HCT116 (cell line): ENCODE data around the gene IFRD2. TPM values are rescaled to one million over a fixed set of nuclear protein-coding genes. Genes with fewer than 3 reads are reported as not detected.

Experiments used
- ATAC-seq: fragments of 200-7000 bp; cut with Tn5 transposase; 2 replicates; pipeline ENCODE4 v1.9.1; 2020; ENCODE audit warnings: mild to moderate bottlenecking, moderate library complexity
- BruUV-seq: library from RNA; stranded (reverse); fragments of 400-500 nt; replicated peaks from 2 replicates; lab custom pipeline; 2021; lab: Mats Ljungman, UMichigan
- CTCF ChIA-PET: fragments of 300-600 bp; sonication (Branson Sonifier 250); formaldehyde crosslinking; loops from one replicate; lab custom pipeline; 2021; ENCODE audit warnings: antibody characterized with exemption; lab: Charles Lee
- POLR2A ChIA-PET: fragments of 300-600, 350-600 bp; sonication (Branson Sonifier 250); formaldehyde crosslinking; loops from one replicate; lab custom pipeline; 2021; ENCODE audit warnings: antibody characterized with exemption; lab: Charles Lee
- RAD21 ChIA-PET, 2 experiments: fragments of 300-600 bp; sonication (Branson Sonifier 250); formaldehyde crosslinking; loops; one replicate each; lab custom pipeline; 2023; ENCODE audit warnings: low total read pairs in 2 of 2; ENCODE audit not compliant: uncharacterized antibody in 2 of 2, unreplicated experiment in 2 of 2, low non-redundant PET in 1 of 2; lab: Charles Lee
- DNase-seq: peaks from one replicate; pipeline ENCODE4 v3.0.0-alpha.2; 2010; ENCODE audit warnings: low read depth, low spot score
- H2AFZ ChIP-seq: fragments of 200-600 bp; shearing (Covaris generic), sonication (generic); 2 replicates; pipeline ENCODE4 v1.6.1; 2017; ENCODE audit warnings: low read depth, mixed run types, mixed read lengths, antibody characterized with exemption, low read length; ENCODE audit not compliant: poor library complexity, severe bottlenecking
- H3K27ac ChIP-seq: 2 replicates; pipeline ENCODE4 v1.5.1; 2012; ENCODE audit warnings: low read depth, low read length
- H3K27me3 ChIP-seq: fragments of 200-600 bp; sonication (generic); 2 replicates; pipeline ENCODE4 v1.6.1; 2016; ENCODE audit warnings: mixed run types, low read length, mixed read lengths; ENCODE audit not compliant: insufficient read depth
- H3K36me3 ChIP-seq, 2 experiments: fragments of 200-500 bp in 1 of 2; fragments of 200-600 bp in 1 of 2; sonication (Bioruptor generic) in 1 of 2; sonication (generic) in 1 of 2; 2 replicates each; pipeline versions ENCODE4 v1.5.1 to v1.6.1; 2014 to 2016; ENCODE audit warnings: low read length in 2 of 2, inconsistent platforms in 1 of 2, mixed read lengths in 1 of 2, mixed run types in 1 of 2; ENCODE audit not compliant: insufficient read depth in 2 of 2, control insufficient read depth in 1 of 2
- H3K4me1 ChIP-seq, 2 experiments: fragments of 200-600 bp in 1 of 2; sonication (generic) in 1 of 2; 2 replicates each; pipeline versions ENCODE4 v1.5.1 to v1.6.1; 2012 to 2017; ENCODE audit warnings: low read length in 2 of 2, inconsistent platforms in 1 of 2, mild to moderate bottlenecking in 1 of 2, mixed read lengths in 1 of 2, mixed run types in 1 of 2, moderate library complexity in 1 of 2; ENCODE audit not compliant: insufficient read depth in 2 of 2, control insufficient read depth in 1 of 2
- H3K4me2 ChIP-seq: fragments of 200-600 bp; sonication (generic); 2 replicates; pipeline ENCODE4 v1.6.1; 2017; ENCODE audit warnings: mixed run types, low read length, mixed read lengths
- H3K4me3 ChIP-seq, 2 experiments: fragments of 200-600 bp in 1 of 2; sonication (generic) in 1 of 2; replicated peaks in 1 of 2; 2 replicates each; pipeline ENCODE4 v1.5.1; 2011 to 2016; ENCODE audit warnings: low read length in 2 of 2, control low read depth in 1 of 2, low read depth in 1 of 2, mild to moderate bottlenecking in 1 of 2, mixed read lengths in 1 of 2, mixed run types in 1 of 2
- H3K79me2 ChIP-seq: fragments of 200-600 bp; sonication (generic); 2 replicates; pipeline ENCODE4 v1.6.1; 2017; ENCODE audit warnings: mild to moderate bottlenecking, mixed run types, low read length, moderate library complexity, mixed read lengths; ENCODE audit not compliant: insufficient read depth
- H3K9ac ChIP-seq: fragments of 200-600 bp; sonication (generic); 2 replicates; pipeline ENCODE4 v1.6.1; 2016; ENCODE audit warnings: low read length, mixed read lengths
- H3K9me2 ChIP-seq: fragments of 200-600 bp; sonication (generic), shearing (Covaris generic); 2 replicates; pipeline ENCODE4 v1.6.1; 2017; ENCODE audit warnings: mixed run types, mild to moderate bottlenecking, moderate library complexity; ENCODE audit not compliant: insufficient read depth
- H3K9me3 ChIP-seq, 2 experiments: fragments of 200-500 bp in 1 of 2; fragments of 200-600 bp in 1 of 2; sonication (Bioruptor generic) in 1 of 2; sonication (generic) in 1 of 2; 2 replicates each; pipeline ENCODE4 v1.6.1; 2014 to 2017; ENCODE audit warnings: low read length in 2 of 2, mixed read lengths in 2 of 2, inconsistent platforms in 1 of 2, low read depth in 1 of 2, mild to moderate bottlenecking in 1 of 2, mixed run types in 1 of 2, moderate library complexity in 1 of 2; ENCODE audit not compliant: control insufficient read depth in 1 of 2, insufficient read depth in 1 of 2
- H4K20me1 ChIP-seq: fragments of 200-600 bp; sonication (generic), shearing (Covaris generic); 2 replicates; pipeline ENCODE4 v1.6.1; 2017; ENCODE audit warnings: mixed run types, mild to moderate bottlenecking, moderate library complexity; ENCODE audit not compliant: insufficient read depth
- CTCF ChIP-seq, 3 experiments: fragments of 200-600 bp in 1 of 3; sonication (generic) in 1 of 3; IDR thresholded peaks in 2 of 3; conservative IDR thresholded peaks in 1 of 3; 2 replicates each; pipeline ENCODE4 v1.5.1; 2012 to 2017; ENCODE audit warnings: low read depth in 2 of 3, low read length in 2 of 3, antibody characterized with exemption in 1 of 3, borderline replicate concordance in 1 of 3, control low read depth in 1 of 3, mild to moderate bottlenecking in 1 of 3, mixed read lengths in 1 of 3, mixed run types in 1 of 3, moderate library complexity in 1 of 3; ENCODE audit not compliant: insufficient read depth in 1 of 3
- JUND ChIP-seq: IDR thresholded peaks from 2 replicates; pipeline ENCODE4 v1.6.1; 2012
- POLR2A ChIP-seq: IDR thresholded peaks from 2 replicates; pipeline ENCODE4 v1.7.0; 2011; ENCODE audit warnings: borderline replicate concordance; ENCODE audit not compliant: insufficient read depth, insufficient read length; ENCODE audit errors: extremely low read depth
- POLR2AphosphoS5 ChIP-seq: IDR thresholded peaks from 2 replicates; pipeline ENCODE4 v1.6.1; 2011; ENCODE audit warnings: mild to moderate bottlenecking, low read depth, low read length, moderate library complexity
- RAD21 ChIP-seq: IDR thresholded peaks from 2 replicates; pipeline ENCODE4 v1.6.1; 2012; ENCODE audit warnings: low read depth, mild to moderate bottlenecking
- SRF ChIP-seq: IDR thresholded peaks from 2 replicates; pipeline ENCODE4 v1.6.1; 2012; ENCODE audit warnings: low read depth
- TCF7L2 ChIP-seq: IDR thresholded peaks from 2 replicates; pipeline ENCODE4 v1.7.0; 2011; ENCODE audit warnings: borderline replicate concordance, inconsistent platforms; ENCODE audit not compliant: insufficient read depth, insufficient read length; ENCODE audit errors: extremely low read depth
- ZBTB33 ChIP-seq: IDR thresholded peaks from 2 replicates; pipeline ENCODE4 v1.6.1; 2011; ENCODE audit warnings: mild to moderate bottlenecking, low read length, moderate library complexity; ENCODE audit not compliant: insufficient replicate concordance; ENCODE audit errors: extremely low read depth
- ZNF274 ChIP-seq: fragments of 200-500 bp; sonication (Bioruptor generic); IDR thresholded peaks from 2 replicates; pipeline ENCODE4 v1.6.1; 2014; ENCODE audit warnings: mild to moderate bottlenecking, low read depth, low read length, inconsistent platforms
- intact Hi-C: fragments of 100-400 bp; cut with micrococcal nuclease; formaldehyde crosslinking; loops from 2 replicates; pipeline ENCODE4 v1.10.0; 2022
- total RNA-seq: library from RNA; stranded (reverse); gene quantifications from one replicate; pipeline ENCODE4 v1.2.1, GENCODE V29; 2021; ENCODE audit not compliant: unreplicated experiment
- TF ChIP-seq, protein P1 (sequence below): IDR thresholded peaks from 2 replicates; pipeline ENCODE4 v1.6.1; 2012

IFRD2 gene
- total RNA-seq, 1 experiment from 2014 or later: 146 TPM

DNA sequence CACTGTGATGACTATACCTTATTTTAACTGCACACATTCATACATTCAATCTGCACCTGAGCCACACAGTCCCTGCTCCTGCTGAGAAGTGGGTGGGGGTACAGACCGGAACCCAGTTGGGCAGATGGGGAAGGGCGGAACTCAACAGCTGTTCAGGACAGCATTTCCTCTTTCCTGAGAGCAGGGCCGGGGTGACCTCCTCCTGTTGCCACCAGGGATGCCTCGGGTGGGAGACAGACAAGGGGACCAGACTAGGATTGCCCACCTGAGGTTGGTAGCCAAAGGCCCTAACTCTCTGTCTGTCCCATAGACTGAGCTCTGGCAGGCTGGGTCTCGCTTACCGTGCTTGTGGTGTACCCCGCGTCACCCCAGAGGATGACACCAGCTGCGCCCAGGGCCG, 26.4 kb upstream of the IFRD2 start:
- intact Hi-C loops: no loop called here

More for the DNA sequence above, 26.4 kb upstream of the IFRD2 start:
- Histone ChIP-seq H3K27ac (peak overlapping the region; percentile 98), H3K4me2 (peak overlapping the region; percentile 92), H3K4me1 (peaks cover 65 to 93% of the 10 kb centered on the region in 2 experiments), H2AFZ (no peak overlapping the region), H3K36me3 (peaks cover 2 to 17% of the 10 kb centered on the region in 2 experiments; a peak in 1 of 4 replicates), H3K4me3 (no peak overlapping the region), H3K9me3 (no peaks in the 10 kb centered on the region), H3K9ac (peak overlapping the region; percentile 65; the same call in 1 of the 2 replicates), H3K79me2 (peaks cover 51% of the 10 kb centered on the region), H4K20me1 (no peaks in the 10 kb centered on the region), H3K9me2 (no peaks in the 10 kb centered on the region), H3K27me3 (no peaks in the 10 kb centered on the region)
- ChIA-PET RAD21 (interaction anchor here in 1 of 2 experiments (1.5 kb wide), 1 partner anchor 19 kb away, joined by 4 read pairs; the partner anchor contains the start of genes HYAL3 and NAA80), POLR2A (no interaction called here), CTCF (interaction anchor here (0.7 kb wide), 2 partner anchors 10 to 18 kb away, joined by 3 read pairs; partner anchors contain the start of gene TUSC2)
- DNase-seq (no peak), ATAC-seq (no peak)
- no TSS peak for BruUV-seq
- no peak for TF ChIP-seq JUND
- TF ChIP-seq, protein P1, sequence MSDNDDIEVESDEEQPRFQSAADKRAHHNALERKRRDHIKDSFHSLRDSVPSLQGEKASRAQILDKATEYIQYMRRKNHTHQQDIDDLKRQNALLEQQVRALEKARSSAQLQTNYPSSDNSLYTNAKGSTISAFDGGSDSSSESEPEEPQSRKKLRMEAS: no peak
- no peak for TF ChIP-seq SRF
- no peak for TF ChIP-seq CTCF (IDR thresholded peaks at IDR 0.05 in 2 of 3, conservative IDR thresholded peaks at IDR 0.05 in 1 of 3; ENCODE audit: borderline replicate concordance in 1 of 3, insufficient read depth in 1 of 3, low read depth in 2 of 3, low read length in 2 of 3)
- TF ChIP-seq ZNF274: no peak
- TF ChIP-seq POLR2AphosphoS5: no peak
- TF ChIP-seq RAD21: no peak
- TF ChIP-seq TCF7L2: no peak
- TF ChIP-seq POLR2A: no peak
- TF ChIP-seq ZBTB33: no peak
